ENCODE measurements around the gene IL22RA1.

The IL22RA1 gene

GRCh38 chr1:24091971-24092482, 50.9 kb downstream of the IL22RA1 start:
- no peak overlapping the region for H3K4me3 ChIP-seq (replicated peaks; ENCODE audit: low read depth, low read length)
- TF ChIP-seq CTCF (IDR thresholded peaks at IDR 0.05; ENCODE audit: low read depth, low read length, missing control alignments), result no peak
- no peak for DNase-seq (ENCODE audit: extremely low read depth, low read depth)

DNA sequence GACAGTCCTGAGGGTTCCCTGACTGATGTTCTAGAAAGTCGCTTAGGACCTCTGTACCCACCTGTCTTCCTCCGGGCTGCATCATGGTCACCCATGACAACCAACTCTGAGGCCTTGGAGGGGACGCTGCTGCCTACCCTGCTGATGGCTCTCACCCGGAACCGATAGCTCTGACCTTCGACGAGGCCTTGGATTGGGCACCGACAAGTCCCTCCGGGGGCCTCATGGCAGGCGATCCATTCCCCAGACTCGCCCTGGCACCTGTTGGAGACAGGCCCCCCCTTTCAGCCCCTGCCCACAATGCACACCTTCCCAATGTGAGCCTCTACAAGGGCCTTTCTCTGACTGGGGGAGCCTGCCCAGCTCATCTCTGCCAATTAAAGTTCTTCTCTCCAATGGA, 52.2 kb downstream of the IL22RA1 start:
- no peak for DNase-seq (ENCODE audit: extremely low read depth, low read depth)
- no peak overlapping the region for H3K4me3 ChIP-seq (replicated peaks; ENCODE audit: low read depth, low read length)
- TF ChIP-seq CTCF (IDR thresholded peaks at IDR 0.05; ENCODE audit: low read depth, low read length, missing control alignments), result no peak

- DNase-seq (ENCODE audit: extremely low read depth, low read depth), result no peak
- H3K4me3 ChIP-seq (replicated peaks; ENCODE audit: low read depth, low read length), result no peak overlapping the region
- no peak for TF ChIP-seq CTCF (IDR thresholded peaks at IDR 0.05; ENCODE audit: low read depth, low read length, missing control alignments)
Measured at GRCh38 chr1:24089743-24090555, 53.0 kb downstream of the IL22RA1 start.

GRCh38 chr1:24089027-24089742, 53.8 kb downstream of the IL22RA1 start:
- no peak overlapping the region for H3K4me3 ChIP-seq (replicated peaks; ENCODE audit: low read depth, low read length)
- no peak for TF ChIP-seq CTCF (IDR thresholded peaks at IDR 0.05; ENCODE audit: low read depth, low read length, missing control alignments)
- DNase-seq (ENCODE audit: extremely low read depth, low read depth), result no peak

DNA sequence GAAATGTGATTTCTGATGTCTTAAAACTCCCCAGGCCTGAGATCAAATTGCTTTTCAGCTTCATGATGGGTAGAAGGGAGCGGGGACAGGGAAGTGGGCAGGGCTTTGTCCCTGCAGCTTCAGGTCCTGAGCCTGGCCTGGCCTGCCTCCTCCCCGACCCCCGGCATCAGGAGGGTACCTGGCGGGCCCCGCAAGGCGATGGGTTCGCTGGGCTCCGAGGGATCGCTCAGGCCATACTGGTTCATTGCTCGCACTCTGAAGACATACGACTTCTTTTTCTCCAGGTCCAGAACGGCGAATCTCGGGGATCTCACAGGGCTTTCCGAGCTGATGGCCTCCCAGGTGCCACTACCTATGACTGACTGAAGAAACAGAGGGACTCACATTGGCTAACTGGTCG, 56.5 kb downstream of the IL22RA1 start:
- H3K4me3 ChIP-seq (replicated peaks; ENCODE audit: low read depth, low read length), result no peak overlapping the region

GRCh38 chr1:24085546-24085945, 57.4 kb downstream of the IL22RA1 start:
- no peak for TF ChIP-seq CTCF (IDR thresholded peaks at IDR 0.05; ENCODE audit: low read depth, low read length, missing control alignments)
- H3K4me3 ChIP-seq (replicated peaks; ENCODE audit: low read depth, low read length), result no peak overlapping the region
- DNase-seq (ENCODE audit: extremely low read depth, low read depth), result peak; percentile 22

More for the DNA sequence above, 56.5 kb downstream of the IL22RA1 start:
- no peak for TF ChIP-seq CTCF (IDR thresholded peaks at IDR 0.05; ENCODE audit: low read depth, low read length, missing control alignments)
- DNase-seq (ENCODE audit: extremely low read depth, low read depth), result no peak
